AG04450 (cell line): Measurements from ENCODE around the gene ABCC10. TPM values are rescaled to one million over a fixed set of nuclear protein-coding genes. Genes with fewer than 3 reads are reported as not detected.

ENCODE experiments used
- CTCF ChIA-PET: fragments of 300-600, 350-600 bp; formaldehyde crosslinking; extraction: SDS; loops from one replicate; lab custom pipeline; 2022; ENCODE audit warnings: antibody characterized with exemption, inconsistent platforms; lab: Charles Lee
- POLR2A ChIA-PET: fragments of 350-600 bp; formaldehyde crosslinking; extraction: SDS; loops from one replicate; lab custom pipeline; 2021; ENCODE audit warnings: antibody characterized with exemption, inconsistent platforms; lab: Yijun Ruan, JAX
- DNase-seq: peaks from one replicate; pipeline ENCODE4 v3.0.0-alpha.2; 2011; ENCODE audit warnings: low read depth, low spot score
- H3K27ac ChIP-seq: one replicate; pipeline ENCODE4 v1.5.1; 2012; ENCODE audit warnings: low read depth, low read length, control low read depth
- H3K27me3 ChIP-seq: one replicate; pipeline ENCODE4 v1.6.0; 2012; ENCODE audit warnings: low read length; ENCODE audit not compliant: control insufficient read depth, insufficient read depth
- H3K4me3 ChIP-seq: 2 replicates; pipeline ENCODE4 v1.5.1; 2011; ENCODE audit warnings: mild to moderate bottlenecking, low read depth, low read length, control low read depth
- H3K9me3 ChIP-seq: 2 replicates; pipeline ENCODE4 v1.5.1; 2012; ENCODE audit warnings: low read length; ENCODE audit not compliant: control insufficient read depth, insufficient read depth
- polyA plus RNA-seq: library from polyadenylated mRNA; depleted of rRNA; stranded (reverse); fragments of >200 nt; gene quantifications from 2 replicates; pipeline ENCODE4 v1.2.3, GENCODE V29; 2011
- TF ChIP-seq, protein P1 (sequence below): IDR thresholded peaks from 2 replicates; pipeline ENCODE4 v1.5.1; 2011; ENCODE audit warnings: low read depth, low read length, control low read depth, inconsistent platforms

The ABCC10 gene
- polyA plus RNA-seq, 1 experiment: 12.0 TPM

DNA sequence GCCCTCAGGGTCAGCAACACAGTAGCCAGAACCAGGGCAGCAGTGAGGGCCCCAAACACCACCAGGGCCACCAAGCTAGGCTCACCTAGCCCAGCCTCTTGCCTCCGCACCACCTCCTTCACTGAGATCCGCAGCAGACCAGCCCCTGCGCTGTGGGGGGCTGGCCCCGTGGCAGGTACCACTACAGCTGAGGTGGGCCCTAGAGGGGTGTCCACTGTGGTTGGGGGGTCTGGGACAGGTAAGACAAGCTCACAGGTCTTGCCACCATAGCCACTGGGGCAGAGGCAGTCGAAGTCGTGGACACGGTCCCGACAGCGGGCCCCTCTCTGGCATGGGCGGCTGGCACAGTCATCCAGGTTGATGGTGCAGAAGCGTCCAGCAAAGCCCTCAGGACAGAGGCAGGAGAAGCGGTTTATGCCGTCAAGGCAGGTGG is 23.4 kb downstream of the ABCC10 start:
- TF ChIP-seq, protein P1, sequence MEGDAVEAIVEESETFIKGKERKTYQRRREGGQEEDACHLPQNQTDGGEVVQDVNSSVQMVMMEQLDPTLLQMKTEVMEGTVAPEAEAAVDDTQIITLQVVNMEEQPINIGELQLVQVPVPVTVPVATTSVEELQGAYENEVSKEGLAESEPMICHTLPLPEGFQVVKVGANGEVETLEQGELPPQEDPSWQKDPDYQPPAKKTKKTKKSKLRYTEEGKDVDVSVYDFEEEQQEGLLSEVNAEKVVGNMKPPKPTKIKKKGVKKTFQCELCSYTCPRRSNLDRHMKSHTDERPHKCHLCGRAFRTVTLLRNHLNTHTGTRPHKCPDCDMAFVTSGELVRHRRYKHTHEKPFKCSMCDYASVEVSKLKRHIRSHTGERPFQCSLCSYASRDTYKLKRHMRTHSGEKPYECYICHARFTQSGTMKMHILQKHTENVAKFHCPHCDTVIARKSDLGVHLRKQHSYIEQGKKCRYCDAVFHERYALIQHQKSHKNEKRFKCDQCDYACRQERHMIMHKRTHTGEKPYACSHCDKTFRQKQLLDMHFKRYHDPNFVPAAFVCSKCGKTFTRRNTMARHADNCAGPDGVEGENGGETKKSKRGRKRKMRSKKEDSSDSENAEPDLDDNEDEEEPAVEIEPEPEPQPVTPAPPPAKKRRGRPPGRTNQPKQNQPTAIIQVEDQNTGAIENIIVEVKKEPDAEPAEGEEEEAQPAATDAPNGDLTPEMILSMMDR: no peak
- POLR2A ChIA-PET: no interaction called here
- no peaks in the 10 kb centered on the region; the same call in 1 of the 2 replicates for H3K9me3 ChIP-seq
- H3K4me3 ChIP-seq: no peak overlapping the region
- H3K27ac ChIP-seq: no peak overlapping the region
- CTCF ChIA-PET: interaction anchor here (3.8 kb wide), 1 partner anchor 56 kb away, joined by 10 read pairs; no protein-coding TSS in a partner anchor
- DNase-seq: no peak
- no peaks in the 10 kb centered on the region for H3K27me3 ChIP-seq

DNA sequence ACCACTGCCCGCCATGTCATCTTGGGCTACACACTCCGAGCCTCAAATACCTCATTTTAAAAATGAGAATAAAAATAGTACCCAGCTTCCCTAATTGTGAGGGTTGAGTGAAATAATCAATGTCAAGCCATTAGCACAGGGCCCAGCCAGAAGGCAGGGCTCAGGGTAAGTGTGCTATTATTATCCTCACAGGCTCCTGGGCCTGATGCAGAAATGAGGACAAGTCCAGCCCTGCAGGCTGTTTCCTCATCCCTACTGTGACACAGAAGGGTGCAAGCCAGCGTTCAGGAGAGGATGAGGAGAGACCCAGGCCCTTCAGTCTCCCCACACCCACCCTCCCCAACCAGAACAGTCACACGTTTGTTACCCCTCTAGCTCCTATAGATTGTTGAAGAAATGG is 24.0 kb downstream of the ABCC10 start:
- Histone ChIP-seq H3K9me3 (no peaks in the 10 kb centered on the region; the same call in 1 of the 2 replicates), H3K27ac (no peak overlapping the region), H3K4me3 (no peak overlapping the region), H3K27me3 (no peaks in the 10 kb centered on the region)
- POLR2A ChIA-PET: no interaction called here
- no peak for DNase-seq
- CTCF ChIA-PET: interaction anchor here (0.6 kb wide), 1 partner anchor 55 kb away, joined by 3 read pairs; no protein-coding TSS in a partner anchor
- TF ChIP-seq, protein P1: no peak

DNA sequence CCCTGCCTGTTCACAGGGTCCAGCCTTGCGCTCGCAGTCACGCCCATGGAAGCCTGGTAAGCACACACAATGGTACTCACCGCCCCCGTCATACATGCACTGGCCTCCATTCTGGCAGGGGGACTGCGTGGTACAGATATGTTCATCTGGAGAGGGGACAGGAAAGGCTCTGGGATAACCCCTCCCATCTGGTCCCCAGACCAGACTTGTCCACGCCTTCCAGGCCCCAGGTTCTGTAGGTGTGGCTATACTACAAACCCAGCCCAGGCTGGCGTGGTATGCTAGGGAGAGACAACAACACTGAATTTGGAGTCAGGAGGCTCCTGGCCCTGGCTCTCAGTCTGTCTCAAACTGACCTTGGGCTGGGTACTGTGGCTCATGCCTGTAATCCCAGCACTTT is 24.6 kb downstream of the ABCC10 start:
- no peaks in the 10 kb centered on the region; the same call in 1 of the 2 replicates for H3K9me3 ChIP-seq
- TF ChIP-seq, protein P1: no peak
- no peak for DNase-seq
- no peak overlapping the region for H3K4me3 ChIP-seq
- ChIA-PET CTCF (interaction anchor here (0.6 to 5.7 kb wide), 3 partner anchors 44 to 55 kb away, joined by 3 to 53 read pairs (median 4); no protein-coding TSS in a partner anchor), POLR2A (no interaction called here)
- no peak overlapping the region for H3K27ac ChIP-seq
- H3K27me3 ChIP-seq: peaks cover 3% of the 10 kb centered on the region

DNA sequence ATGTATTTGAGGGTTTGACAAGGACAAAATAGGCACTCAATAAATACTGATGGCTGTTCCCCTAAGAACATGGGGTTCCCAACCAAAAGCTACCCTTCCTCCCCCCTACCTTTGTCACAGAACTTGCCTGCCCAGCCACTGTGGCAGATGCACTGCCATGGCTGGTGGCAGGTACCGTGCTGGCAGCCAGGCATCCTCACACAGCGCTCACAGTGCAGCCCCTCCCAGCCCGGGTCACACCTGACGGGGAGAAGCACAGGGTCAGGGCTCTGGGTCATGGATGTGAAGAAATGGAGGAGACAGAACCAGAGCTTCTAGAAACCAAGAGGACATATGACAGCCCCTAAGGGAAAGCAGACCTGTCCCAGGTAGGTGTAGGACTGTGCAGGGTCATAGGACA is 25.6 kb downstream of the ABCC10 start:
- H3K9me3 ChIP-seq: no peaks in the 10 kb centered on the region; the same call in 1 of the 2 replicates
- ChIA-PET CTCF (interaction anchor here (1.1 to 5.7 kb wide), 3 partner anchors 14 to 53 kb away, joined by 4 to 53 read pairs (median 4); no protein-coding TSS in a partner anchor), POLR2A (interaction anchor here (0.7 kb wide), 1 partner anchor 49 kb away, joined by 3 read pairs; no protein-coding TSS in a partner anchor)
- TF ChIP-seq, protein P1: no peak
- H3K4me3 ChIP-seq: no peak overlapping the region
- H3K27ac ChIP-seq: no peak overlapping the region
- no peak for DNase-seq
- peaks cover 3% of the 10 kb centered on the region for H3K27me3 ChIP-seq

DNA sequence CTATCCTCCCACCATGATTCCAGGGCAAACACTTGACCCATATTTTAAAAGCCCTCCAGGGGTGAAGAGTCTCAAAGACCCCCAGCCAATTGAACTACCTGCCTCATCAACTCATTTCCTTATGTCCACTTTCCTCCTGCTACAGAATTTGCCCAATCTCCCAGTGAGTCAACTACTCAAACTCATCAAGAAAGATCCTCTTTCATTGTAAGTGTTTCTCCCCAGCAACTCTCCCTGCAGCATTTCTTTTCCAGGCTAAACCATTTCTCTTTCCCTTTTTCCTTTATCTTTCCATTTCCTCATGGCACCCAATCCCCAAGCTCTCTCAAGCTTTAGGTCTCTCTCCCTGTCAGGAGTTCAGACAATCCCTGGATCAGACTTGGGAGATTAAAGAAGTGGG is 26.5 kb downstream of the ABCC10 start:
- CTCF ChIA-PET: interaction anchor here (0.7 to 5.7 kb wide), 6 partner anchors 13 to 56 kb away, joined by 3 to 53 read pairs (median 5); partner anchors contain the start of gene LRRC73
- Histone ChIP-seq H3K27ac (no peak overlapping the region), H3K9me3 (no peaks in the 10 kb centered on the region; the same call in 1 of the 2 replicates), H3K4me3 (no peak overlapping the region), H3K27me3 (peaks cover 3% of the 10 kb centered on the region)
- TF ChIP-seq, protein P1: no peak
- DNase-seq: no peak
- POLR2A ChIA-PET: no interaction called here
